Activated T-helper 17 cell treated with anti-CD3 and anti-CD28 coated beads, Interleukin-2, amount 50 U/mL, for 72 hours (primary cell): ENCODE data around the gene INPPL1. TPM values are rescaled to one million over a fixed set of nuclear protein-coding genes. Genes with fewer than 3 reads are reported as not detected.
A peak's percentile ranks its signal among the peaks of the same experiment; 100 is the strongest.
"Not testable (repeated sequence)": the region's sequence is repeated elsewhere in the genome, so short reads cannot be mapped to it uniquely, and the experiment has no call there.

Experiments used
- ATAC-seq: fragments of 150-1000 bp; cut with Tn5 transposase; replicated peaks from 2 replicates; pipeline ENCODE4 v1.10.0; 2021; ENCODE audit warnings: mild to moderate bottlenecking, moderate library complexity
- H3K27ac Mint-ChIP-seq: one replicate; pipeline ENCODE4 v1.8.0; 2022; ENCODE audit warnings: mixed read lengths
- H3K27me3 Mint-ChIP-seq: one replicate; pipeline ENCODE4 v1.8.0; 2022; ENCODE audit warnings: mixed read lengths
- H3K36me3 Mint-ChIP-seq: one replicate; pipeline ENCODE4 v1.8.0; 2022; ENCODE audit warnings: low read depth, mild to moderate bottlenecking, mixed read lengths
- H3K4me1 Mint-ChIP-seq: one replicate; pipeline ENCODE4 v1.8.0; 2022; ENCODE audit warnings: mixed read lengths
- H3K4me3 Mint-ChIP-seq: one replicate; pipeline ENCODE4 v1.8.0; 2022; ENCODE audit warnings: mild to moderate bottlenecking, mixed read lengths
- H3K9me3 Mint-ChIP-seq: one replicate; pipeline ENCODE4 v1.8.0; 2022; ENCODE audit warnings: mixed read lengths
- total RNA-seq, 2 donors: library from RNA; stranded (reverse); gene quantifications; one replicate each; pipeline ENCODE4 v1.2.3, GENCODE V29; 2022

The INPPL1 gene
- total RNA-seq, 2 donors from 2014 or later = 69.3 to 86.6 TPM

DNA sequence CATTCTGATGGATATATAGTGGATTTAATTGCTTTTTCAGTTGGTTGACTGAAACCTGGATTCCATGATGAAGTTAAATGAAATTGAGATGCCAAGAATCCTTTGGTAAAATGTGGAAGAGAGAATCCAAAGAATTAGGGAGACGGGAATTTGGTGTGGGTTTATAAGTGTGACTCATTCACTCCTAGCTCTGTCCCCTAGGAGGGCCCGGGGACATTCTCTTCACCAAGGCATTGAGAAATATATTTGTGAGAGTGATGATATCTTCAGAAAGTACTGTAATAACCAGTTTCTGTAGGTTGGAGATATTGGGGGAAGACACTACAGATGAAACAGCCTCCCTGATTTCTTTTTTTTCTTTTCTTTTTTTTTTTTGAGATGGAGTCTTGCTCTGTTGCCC is 33.0 kb downstream of the INPPL1 start:
- Mint-ChIP-seq H3K4me3 (no peak overlapping the region), H3K27ac (no peak overlapping the region), H3K27me3 (peaks cover 8% of the 10 kb centered on the region), H3K36me3 (no peaks in the 10 kb centered on the region), H3K9me3 (no peaks in the 10 kb centered on the region), H3K4me1 (no peaks in the 10 kb centered on the region)
- ATAC-seq = no peak

DNA sequence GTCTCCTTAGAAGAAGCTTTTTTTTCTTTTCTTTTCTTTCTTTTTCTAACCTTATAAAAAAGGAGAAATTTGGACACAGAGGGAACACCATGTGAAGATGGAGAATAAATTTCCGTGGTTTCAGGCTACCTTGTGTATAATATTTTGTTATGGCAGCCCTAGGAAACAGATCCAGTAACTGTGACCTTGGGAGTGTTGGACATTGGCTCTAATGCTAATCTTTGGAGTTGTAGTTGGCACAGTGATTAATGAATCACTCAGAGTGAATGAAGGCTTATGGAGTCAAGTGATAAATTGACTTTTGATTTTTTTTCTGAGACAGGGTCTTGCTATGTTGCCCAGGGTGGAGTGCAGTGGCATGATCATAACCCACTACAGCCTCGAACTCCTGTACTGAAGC is 34.9 kb downstream of the INPPL1 start:
- Mint-ChIP-seq H3K27ac (no peak overlapping the region), H3K27me3 (peaks cover 10% of the 10 kb centered on the region), H3K9me3 (no peaks in the 10 kb centered on the region), H3K4me3 (no peak overlapping the region), H3K36me3 (no peaks in the 10 kb centered on the region), H3K4me1 (peaks cover 4% of the 10 kb centered on the region)
- no peak for ATAC-seq

DNA sequence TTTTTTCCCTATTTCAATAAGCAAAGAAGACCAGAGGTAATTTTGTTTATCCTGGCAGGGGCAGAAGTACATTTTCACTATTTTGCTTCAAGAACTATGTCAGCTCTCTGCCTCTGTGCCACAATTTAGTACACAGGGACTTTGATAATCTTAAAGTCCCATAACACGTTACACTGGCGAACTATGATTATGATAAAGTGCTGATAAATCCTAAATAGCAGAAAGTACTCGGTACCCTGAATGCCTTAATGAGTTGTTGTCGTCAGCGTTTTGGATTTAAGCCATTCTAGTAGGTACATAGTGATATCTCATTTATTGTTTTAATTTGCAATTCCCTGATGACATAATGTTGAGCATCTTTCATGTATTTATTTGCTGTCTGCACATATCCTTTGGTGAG is 36.0 kb downstream of the INPPL1 start:
- no peaks in the 10 kb centered on the region for H3K36me3 Mint-ChIP-seq

DNA sequence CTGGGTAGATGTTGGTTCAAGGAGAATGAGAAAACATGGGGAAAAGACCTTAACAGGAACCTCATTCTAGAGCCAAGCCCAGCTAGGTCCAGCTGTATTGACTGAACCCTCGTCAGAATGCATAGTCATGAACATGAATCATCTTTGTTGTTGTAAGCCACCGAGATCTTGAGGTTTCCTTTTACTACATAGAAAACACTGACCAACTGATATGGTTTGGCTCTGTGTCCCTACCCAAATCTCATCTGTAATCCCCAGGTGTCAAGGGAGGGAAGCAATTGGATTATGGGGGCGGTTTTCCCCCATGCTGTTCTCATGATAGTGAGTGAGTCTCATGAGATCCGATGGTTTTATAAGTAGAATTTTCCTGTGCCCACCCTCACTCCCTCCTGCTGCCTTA is 38.8 kb downstream of the INPPL1 start:
- ATAC-seq = peak; percentile 74
- Mint-ChIP-seq H3K36me3 (no peaks in the 10 kb centered on the region), H3K27ac (no peak overlapping the region), H3K4me3 (no peak overlapping the region), H3K4me1 (peaks cover 4% of the 10 kb centered on the region), H3K27me3 (peaks cover 19% of the 10 kb centered on the region), H3K9me3 (no peaks in the 10 kb centered on the region)

More for the DNA sequence above, 36.0 kb downstream of the INPPL1 start:
- peaks cover 4% of the 10 kb centered on the region for H3K4me1 Mint-ChIP-seq
- ATAC-seq = no peak
- H3K27ac Mint-ChIP-seq = no peak overlapping the region
- H3K27me3 Mint-ChIP-seq = peaks cover 9% of the 10 kb centered on the region
- no peaks in the 10 kb centered on the region for H3K9me3 Mint-ChIP-seq
- no peak overlapping the region for H3K4me3 Mint-ChIP-seq

DNA sequence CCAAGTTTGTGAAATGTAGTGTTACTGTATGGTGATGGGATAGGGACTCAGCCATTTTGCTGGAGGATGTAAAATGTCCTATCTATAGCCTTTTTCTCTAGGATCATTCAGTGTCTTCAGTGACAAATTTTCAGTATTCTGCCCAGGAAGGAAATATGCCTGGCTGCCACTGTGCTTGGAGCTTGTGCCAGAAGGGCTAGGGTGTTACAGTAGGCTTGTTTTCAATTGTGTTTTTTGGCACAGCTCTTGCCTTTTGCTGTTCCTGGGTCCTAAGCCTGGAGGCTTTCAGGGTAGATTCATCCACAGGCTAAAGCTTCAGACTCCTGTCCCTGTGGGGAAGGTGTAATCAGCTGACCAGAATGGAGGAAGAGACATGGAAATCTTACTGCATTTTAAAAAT is 41.4 kb downstream of the INPPL1 start:
- Mint-ChIP-seq H3K4me3 (no peak overlapping the region), H3K36me3 (no peaks in the 10 kb centered on the region), H3K27me3 (peaks cover 29% of the 10 kb centered on the region), H3K4me1 (peaks cover 4% of the 10 kb centered on the region), H3K27ac (no peak overlapping the region), H3K9me3 (no peaks in the 10 kb centered on the region)
- no peak for ATAC-seq

DNA sequence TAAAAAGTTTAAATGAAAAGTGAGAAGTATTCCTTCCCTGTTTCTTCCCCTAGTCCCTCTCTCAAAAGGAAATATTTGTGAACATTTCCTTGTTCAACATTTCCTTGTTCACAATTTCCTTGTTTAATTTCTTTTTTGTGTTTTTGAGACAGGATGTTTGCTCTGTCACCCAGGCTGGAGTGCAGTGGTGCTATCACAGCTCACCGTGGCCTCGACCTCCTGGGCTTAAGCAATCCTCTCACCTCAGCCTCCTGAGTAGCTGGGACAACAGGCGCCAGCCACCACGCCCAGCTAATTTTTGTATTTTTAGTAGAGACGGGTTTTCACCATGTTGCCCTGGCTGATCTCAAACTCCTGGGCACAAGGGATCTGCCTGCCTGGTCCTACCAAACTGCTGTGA is 42.4 kb downstream of the INPPL1 start:
- H3K9me3 Mint-ChIP-seq, H3K4me3 Mint-ChIP-seq, H3K36me3 Mint-ChIP-seq, H3K27ac Mint-ChIP-seq, H3K4me1 Mint-ChIP-seq, ATAC-seq: not testable (repeated sequence)
- peaks cover 33% of the 10 kb centered on the region for H3K27me3 Mint-ChIP-seq

DNA sequence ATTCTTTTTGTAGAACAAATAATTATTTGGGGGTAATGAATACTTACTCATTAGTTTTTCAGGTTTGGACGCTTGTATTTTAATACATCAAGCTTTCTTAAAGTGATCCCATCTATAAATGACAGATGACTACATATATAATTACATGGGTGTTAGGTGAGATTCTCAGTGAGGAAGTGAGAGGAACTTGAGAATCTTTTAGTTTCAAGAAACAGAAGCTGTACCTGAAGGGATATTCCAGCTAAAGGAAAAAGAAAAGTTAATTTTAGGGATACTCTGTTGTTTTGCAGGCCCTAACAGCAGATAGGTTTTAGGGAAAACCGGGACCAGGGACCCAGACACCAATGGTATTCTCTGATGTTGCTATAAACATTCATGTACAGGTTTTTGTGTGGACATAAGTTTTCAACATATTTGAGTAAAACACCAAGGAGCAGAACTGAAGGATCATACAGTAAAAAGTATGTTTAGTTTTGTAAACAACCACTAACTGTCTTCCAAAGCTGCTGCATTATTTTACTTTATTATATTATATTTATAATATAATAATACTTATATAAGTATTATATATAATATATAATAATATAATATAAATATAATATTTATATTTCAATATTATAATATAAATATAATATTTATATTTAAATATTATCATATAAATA is 43.5 kb downstream of the INPPL1 start:
- Mint-ChIP-seq H3K4me3 (no peak overlapping the region), H3K9me3 (no peaks in the 10 kb centered on the region), H3K27me3 (peaks cover 33% of the 10 kb centered on the region), H3K36me3 (no peaks in the 10 kb centered on the region), H3K4me1 (peaks cover 3% of the 10 kb centered on the region), H3K27ac (no peak overlapping the region)
- ATAC-seq = no peak

DNA sequence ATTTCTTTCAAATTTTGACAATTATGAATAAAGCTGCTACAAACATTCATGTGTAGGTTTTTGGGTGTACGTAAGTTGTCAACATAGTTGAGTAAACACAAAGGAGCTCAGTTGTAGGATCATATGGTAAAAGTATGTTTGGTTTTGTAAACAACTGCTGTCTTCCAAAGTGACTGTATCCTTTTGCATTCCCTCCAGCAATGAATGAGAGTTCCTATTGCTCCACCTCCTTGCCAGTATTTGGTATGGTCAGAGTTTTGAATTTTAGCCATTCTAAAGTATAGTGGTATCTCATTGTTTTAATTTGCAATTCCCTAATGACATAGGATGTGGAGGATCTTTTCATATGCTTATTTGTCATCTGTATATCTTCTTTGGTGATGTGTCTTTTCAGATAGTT is 47.4 kb downstream of the INPPL1 start:
- no peak overlapping the region for H3K27ac Mint-ChIP-seq
- no peak overlapping the region for H3K4me3 Mint-ChIP-seq
- no peaks in the 10 kb centered on the region for H3K9me3 Mint-ChIP-seq
- H3K4me1 Mint-ChIP-seq = peaks cover 6% of the 10 kb centered on the region
- H3K36me3 Mint-ChIP-seq = no peaks in the 10 kb centered on the region
- ATAC-seq = no peak
- peaks cover 26% of the 10 kb centered on the region for H3K27me3 Mint-ChIP-seq

DNA sequence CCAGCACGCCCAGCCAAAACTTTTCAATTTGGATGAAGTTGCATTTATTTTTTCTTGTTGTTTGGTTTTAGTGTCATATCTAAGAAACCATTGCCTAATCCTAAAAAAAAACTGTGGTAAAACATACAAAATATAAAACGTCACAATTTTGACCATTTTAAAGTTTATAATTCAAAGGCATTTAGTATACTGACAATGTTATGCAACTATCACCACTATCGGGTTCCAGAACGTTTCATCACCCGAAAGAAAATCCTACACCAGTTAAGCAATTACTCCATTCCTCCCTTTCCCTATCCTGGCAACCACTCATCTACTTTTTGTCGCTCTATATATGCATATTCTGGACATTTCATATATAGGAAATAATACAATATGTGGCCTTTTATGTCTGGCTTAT is 49.9 kb downstream of the INPPL1 start:
- peaks cover 15% of the 10 kb centered on the region for H3K27me3 Mint-ChIP-seq
- H3K4me1 Mint-ChIP-seq = peaks cover 6% of the 10 kb centered on the region
- no peaks in the 10 kb centered on the region for H3K36me3 Mint-ChIP-seq
- no peak overlapping the region for H3K27ac Mint-ChIP-seq
- H3K4me3 Mint-ChIP-seq = no peak overlapping the region
- H3K9me3 Mint-ChIP-seq = no peaks in the 10 kb centered on the region
- ATAC-seq = no peak

DNA sequence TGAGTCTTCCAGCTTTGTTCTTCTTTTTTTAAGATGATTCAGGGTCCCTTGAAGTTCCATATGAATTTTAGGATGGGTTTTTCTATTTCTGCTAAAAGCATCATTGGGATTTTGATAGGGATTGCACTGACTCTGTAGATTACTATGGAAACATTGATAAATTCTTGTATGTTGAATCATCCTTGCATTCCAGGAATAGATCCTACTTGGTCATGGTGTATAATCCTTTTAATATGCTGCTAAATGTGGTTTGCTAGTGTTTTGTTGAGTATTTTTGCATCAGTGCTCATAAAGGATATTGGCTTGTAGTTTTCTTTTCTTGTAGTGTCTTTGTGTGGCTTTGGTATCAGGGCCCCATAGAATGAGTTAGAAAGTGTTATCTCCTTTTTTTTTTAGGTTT is 54.3 kb downstream of the INPPL1 start:
- no peaks in the 10 kb centered on the region for H3K4me1 Mint-ChIP-seq
- no peak overlapping the region for H3K4me3 Mint-ChIP-seq
- peaks cover 23% of the 10 kb centered on the region for H3K27me3 Mint-ChIP-seq
- H3K27ac Mint-ChIP-seq = no peak overlapping the region
- peaks cover 3% of the 10 kb centered on the region for H3K9me3 Mint-ChIP-seq
- ATAC-seq = no peak
- H3K36me3 Mint-ChIP-seq = no peaks in the 10 kb centered on the region

DNA sequence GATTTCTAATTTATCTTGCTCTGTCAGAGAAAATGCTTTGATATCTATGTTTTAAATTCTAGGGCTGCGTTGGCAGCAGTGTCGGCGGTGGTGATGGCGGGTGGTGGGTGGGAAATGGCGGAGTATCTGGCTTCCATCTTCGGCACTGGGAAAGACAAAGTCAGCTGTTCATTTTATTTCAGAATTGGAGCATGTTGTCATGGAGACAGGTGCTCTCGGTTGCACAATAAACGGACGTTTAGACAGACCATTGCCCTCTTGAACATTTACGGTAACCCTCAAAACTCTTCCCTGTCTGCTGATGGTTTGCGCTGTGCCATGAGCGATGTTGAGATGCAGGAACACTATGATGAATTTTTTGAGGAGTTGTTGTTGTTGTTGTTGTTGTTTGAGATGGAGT is 55.5 kb downstream of the INPPL1 start:
- H3K27me3 Mint-ChIP-seq = peaks cover 20% of the 10 kb centered on the region
- H3K27ac Mint-ChIP-seq = no peak overlapping the region

DNA sequence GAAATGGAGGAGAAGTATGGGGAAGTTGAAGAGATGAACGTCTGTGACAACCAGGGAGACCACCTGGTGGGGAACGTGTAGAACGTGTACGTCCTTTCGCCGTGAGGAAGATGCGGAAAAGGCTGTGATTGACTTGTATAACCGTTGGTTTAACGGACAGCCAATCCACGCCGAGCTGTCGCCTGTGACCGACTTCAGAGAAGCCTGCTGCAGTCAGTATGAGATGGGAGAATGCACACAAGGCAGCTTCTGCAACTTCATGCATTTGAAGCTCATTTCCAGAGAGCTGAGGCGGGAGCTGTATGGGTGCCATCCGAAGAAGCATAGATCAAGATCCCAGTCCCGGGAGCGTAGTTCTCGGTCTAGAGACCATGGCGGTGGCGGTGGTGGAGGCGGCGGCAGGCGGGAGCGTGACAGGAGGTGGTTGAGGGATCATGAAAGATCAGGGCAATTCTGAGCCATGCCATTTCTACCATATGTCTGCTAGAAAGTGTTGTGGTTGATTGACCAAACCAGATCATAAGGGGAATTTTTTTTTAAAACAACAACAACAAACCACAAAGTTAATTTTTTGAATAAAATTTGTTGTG is 56.3 kb downstream of the INPPL1 start:
- H3K9me3 Mint-ChIP-seq = peaks cover 3% of the 10 kb centered on the region
- H3K27me3 Mint-ChIP-seq = peaks cover 16% of the 10 kb centered on the region

More for the DNA sequence above, 55.5 kb downstream of the INPPL1 start:
- H3K9me3 Mint-ChIP-seq = peaks cover 3% of the 10 kb centered on the region
- no peak overlapping the region for H3K4me3 Mint-ChIP-seq
- no peaks in the 10 kb centered on the region for H3K4me1 Mint-ChIP-seq
- no peaks in the 10 kb centered on the region for H3K36me3 Mint-ChIP-seq
- no peak for ATAC-seq

DNA sequence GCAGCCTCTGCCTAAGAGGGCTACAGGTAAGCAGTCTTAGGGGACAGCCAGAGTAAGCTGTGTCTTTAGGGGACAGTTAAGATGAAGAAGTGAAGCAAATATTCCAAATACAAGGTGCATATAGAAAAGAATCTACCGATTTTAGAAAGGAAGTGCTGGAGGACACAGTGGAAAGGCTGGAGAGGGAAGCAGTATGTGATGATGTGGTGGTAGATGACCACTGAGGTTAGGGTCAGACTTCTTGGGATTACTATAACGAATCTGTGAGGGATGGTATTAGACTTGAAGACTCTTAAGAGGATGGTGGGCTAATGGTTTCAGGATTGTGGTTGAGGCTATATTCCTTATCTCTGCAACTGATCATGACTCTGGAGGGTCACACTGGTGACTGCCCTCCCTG is 59.4 kb downstream of the INPPL1 start:
- H3K4me3 Mint-ChIP-seq = no peak overlapping the region
- H3K4me1 Mint-ChIP-seq = no peaks in the 10 kb centered on the region
- H3K27me3 Mint-ChIP-seq = peaks cover 16% of the 10 kb centered on the region
- no peak overlapping the region for H3K27ac Mint-ChIP-seq
- no peak for ATAC-seq
- H3K9me3 Mint-ChIP-seq = peaks cover 3% of the 10 kb centered on the region
- H3K36me3 Mint-ChIP-seq = no peaks in the 10 kb centered on the region

More for the DNA sequence above, 56.3 kb downstream of the INPPL1 start:
- no peaks in the 10 kb centered on the region for H3K4me1 Mint-ChIP-seq
- no peak for ATAC-seq
- H3K4me3 Mint-ChIP-seq = no peak overlapping the region
- H3K36me3 Mint-ChIP-seq = no peaks in the 10 kb centered on the region
- H3K27ac Mint-ChIP-seq = no peak overlapping the region

DNA sequence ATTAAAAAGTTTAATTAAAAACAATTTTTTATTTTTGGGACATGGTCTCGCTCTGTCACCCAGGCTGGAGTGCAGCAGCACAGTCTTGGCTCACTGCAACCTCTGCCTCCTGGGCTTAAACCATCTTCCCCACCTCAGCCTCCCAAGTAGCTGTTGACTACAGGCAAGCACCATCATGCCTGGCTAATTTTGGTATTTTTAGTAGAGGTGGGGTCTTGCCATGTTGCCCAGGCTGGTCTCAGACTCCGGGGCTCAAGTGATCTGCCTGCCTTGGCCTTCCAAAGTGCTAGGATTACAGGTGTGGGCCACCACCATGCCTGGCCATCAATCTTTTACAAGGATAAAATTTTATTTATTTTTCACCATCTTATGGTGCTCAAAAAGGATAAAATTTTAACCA is 62.7 kb downstream of the INPPL1 start:
- no peak for ATAC-seq
- Mint-ChIP-seq H3K4me3 (no peak overlapping the region), H3K4me1 (no peaks in the 10 kb centered on the region), H3K27me3 (peaks cover 13% of the 10 kb centered on the region), H3K27ac (no peak overlapping the region), H3K36me3 (no peaks in the 10 kb centered on the region), H3K9me3 (no peaks in the 10 kb centered on the region)
